Transverse colon (tissue), 4 donors: ENCODE measurements around the gene TRPM6. TPM values are rescaled to one million over a fixed set of nuclear protein-coding genes. Genes with fewer than 3 reads are reported as not detected.

ENCODE experiments used
- DNase-seq: peaks from one replicate; pipeline ENCODE4 v3.0.0-alpha.2; 2019
- H3K27ac ChIP-seq, 4 donors: fragments of 200-600 bp; sonication (generic); 2 replicates each; pipeline ENCODE4 v1.5.1; 2016 to 2018; ENCODE audit warnings: inconsistent platforms in 4 of 4
- H3K27me3 ChIP-seq: fragments of 200-600 bp; sonication (generic); 2 replicates; pipeline ENCODE4 v1.5.1; 2017; ENCODE audit warnings: inconsistent platforms
- H3K36me3 ChIP-seq, 4 donors: fragments of 200-600 bp; sonication (generic); 2 replicates each; pipeline ENCODE4 v1.5.1; 2017 to 2019; ENCODE audit warnings: inconsistent platforms in 4 of 4
- H3K4me1 ChIP-seq, 4 donors: fragments of 200-600 bp; sonication (generic); 2 replicates each; pipeline ENCODE4 v1.5.1; 2017 to 2020; ENCODE audit warnings: inconsistent platforms in 4 of 4
- H3K4me3 ChIP-seq, 4 donors: fragments of 200-600 bp; sonication (generic); 1 replicate in 1 of 4; 2 replicates in 3 of 4; pipeline versions ENCODE4 v1.5.1 to v1.6.1; 2017 to 2019; ENCODE audit warnings: inconsistent platforms in 4 of 4
- H3K9me3 ChIP-seq, 2 donors: fragments of 200-600 bp; sonication (generic); 2 replicates each; pipeline ENCODE4 v1.5.1; 2017 to 2019; ENCODE audit warnings: inconsistent platforms in 2 of 2
- CTCF ChIP-seq, 5 experiments: fragments of 200-600 bp in 3 of 5; fragments of 450-650 bp in 2 of 5; sonication (generic) in 3 of 5; IDR thresholded peaks; 1 replicate in 2 of 5; 2 replicates in 3 of 5; pipeline ENCODE4 v1.5.1; 2016 to 2017; ENCODE audit warnings: antibody characterized with exemption in 5 of 5, inconsistent platforms in 3 of 5, mild to moderate bottlenecking in 2 of 5, moderate library complexity in 1 of 5
- EP300 ChIP-seq: sonication (generic); formaldehyde crosslinking; IDR thresholded peaks from one replicate; pipeline ENCODE4 v1.6.1; 2017; ENCODE audit warnings: antibody characterized with exemption, low read depth
- POLR2A ChIP-seq: fragments of 450-650 bp; IDR thresholded peaks from one replicate; pipeline ENCODE4 v1.6.1; 2016; ENCODE audit warnings: antibody characterized with exemption, mild to moderate bottlenecking, moderate library complexity
- POLR2AphosphoS5 ChIP-seq, 3 donors: sonication (generic); formaldehyde crosslinking; IDR thresholded peaks; one replicate each; pipeline ENCODE4 v1.6.1; 2016; ENCODE audit warnings: antibody characterized with exemption in 3 of 3
- WGBS, 2 donors: methylation state at CpG; one replicate each; pipeline ENCODE4 v1.1.5; 2018; ENCODE audit warnings: low coverage in 1 of 2; 5-methylcytosine and 5-hydroxymethylcytosine counted together
- in situ Hi-C, 4 donors: fragments of 200-750 bp; cut with MboI; loops; one replicate each; pipeline versions ENCODE4 v1.15.0 to v1.15.1; 2017; ENCODE audit warnings: low sequenced_read_pairs in 3 of 4, low pct_ligation_motif_present in 1 of 4, low pct_unique_long_range_greater_than_20kb in 1 of 4
- intact Hi-C: fragments of 100-400 bp; cut with DNase I; formaldehyde crosslinking; loops from one replicate; pipeline ENCODE4 v1.15.1; 2023; ENCODE audit warnings: low total_unique reads
- total RNA-seq, 4 donors: library from RNA; depleted of rRNA; stranded (reverse); fragments of >200 nt; gene quantifications; one replicate each; pipeline ENCODE4 v1.1.0, GENCODE V29; 2016

Gene TRPM6
- 100 to 1,000 TPM in 1 of 4 donors, 10 to 100 TPM in 3; 21.5 to 122 (median 51.6) TPM for total RNA-seq

- TF ChIP-seq CTCF (IDR thresholded peaks at IDR 0.05) (no peak), POLR2AphosphoS5 (IDR thresholded peaks at IDR 0.05) (peak; percentile 46 to 68 (median 66)), EP300 (no peak), POLR2A (peak; percentile 24)
- peaks cover 0 to 14% (median 7%) of the 10 kb centered on the region in 4 donors for H3K4me1 ChIP-seq
- H3K4me3 ChIP-seq = peak within 1 kb of the TSS; percentile 44 to 72 (median 56)
- H3K27ac ChIP-seq = peak within 1 kb of the TSS; percentile 67 to 81 (median 76)
- H3K9me3 ChIP-seq = no peaks in the 10 kb centered on the region
- in situ Hi-C loops = no loop called here
- intact Hi-C loops = no loop called here
- H3K36me3 ChIP-seq = no peaks in the 10 kb centered on the region
- no peaks in the 10 kb centered on the region for H3K27me3 ChIP-seq
- DNase-seq = peak; percentile 84
- 0 to 7% methylated on average over 10 to 56 of the region's 64 CpGs for WGBS, 2 donors
These were observed at the start of gene TRPM6 for GRCh38 chr9:74887041-74887980. TRPM6 (minus strand) TSS chr9:74887921; CDS start chr9:74887856, 65 bp downstream.

- Histone ChIP-seq H3K4me3 (no peak overlapping the region), H3K27ac (no peak overlapping the region), H3K9me3 (peaks cover 0 to 8% of the 10 kb centered on the region in 2 donors), H3K36me3 (no peaks in the 10 kb centered on the region), H3K27me3 (no peaks in the 10 kb centered on the region), H3K4me1 (no peaks in the 10 kb centered on the region)
- in situ Hi-C loops (no loop called here), intact Hi-C loops (no loop called here)
- 84 to 85% methylated on average over 1 to 8 of the region's 8 CpGs for WGBS, 2 donors
- no peak for DNase-seq
- no peak for TF ChIP-seq POLR2A
- TF ChIP-seq CTCF (IDR thresholded peaks at IDR 0.05) = no peak
- no peak for TF ChIP-seq EP300
- TF ChIP-seq POLR2AphosphoS5 (IDR thresholded peaks at IDR 0.05) = no peak
These were observed 47.3 kb upstream of the TRPM6 start for GRCh38 chr9:74935008-74935407.

- no peaks in the 10 kb centered on the region for H3K9me3 ChIP-seq
- in situ Hi-C loops = no loop called here
- peaks cover 0 to 10% (median 0%) of the 10 kb centered on the region in 4 donors for H3K4me1 ChIP-seq
- no peak for TF ChIP-seq EP300
- intact Hi-C loops = no loop called here
- H3K27ac ChIP-seq = peak overlapping the region in 1 of 4 donors; percentile 38
- DNase-seq = no peak
- H3K36me3 ChIP-seq = no peaks in the 10 kb centered on the region
- 27 to 40% methylated on average over 1 of the region's 1 CpG for WGBS, 2 donors
- H3K27me3 ChIP-seq = no peaks in the 10 kb centered on the region
- no peak overlapping the region for H3K4me3 ChIP-seq
These were observed 34.0 kb upstream of the TRPM6 start for GRCh38 chr9:74921737-74922136.

GRCh38 chr9:74920944-74921626, 33.4 kb upstream of the TRPM6 start:
- TF ChIP-seq POLR2AphosphoS5 (IDR thresholded peaks at IDR 0.05) = no peak
- TF ChIP-seq EP300 = no peak
- TF ChIP-seq POLR2A = no peak
- TF ChIP-seq CTCF (IDR thresholded peaks at IDR 0.05) = no peak
- Histone ChIP-seq H3K4me1 (peaks cover 0 to 10% (median 0%) of the 10 kb centered on the region in 4 donors), H3K27ac (peak overlapping the region in 1 of 4 donors; percentile 38), H3K4me3 (no peak overlapping the region), H3K36me3 (no peaks in the 10 kb centered on the region), H3K27me3 (no peaks in the 10 kb centered on the region), H3K9me3 (no peaks in the 10 kb centered on the region)
- intact Hi-C loops (no loop called here), in situ Hi-C loops (no loop called here)
- 77 to 80% methylated on average over 2 to 3 of the region's 3 CpGs for WGBS, 2 donors
- no peak for DNase-seq
